GM18511 (cell line): ENCODE data around the gene ITGA2B.
"Not testable (repeated sequence)": the region's sequence is repeated elsewhere in the genome, so short reads cannot be mapped to it uniquely, and the experiment has no call there.

Source experiments
- ATAC-seq: cut with Tn5 transposase; IDR thresholded peaks from one replicate; pipeline ENCODE4 v1.9.1; 2021; ENCODE audit warnings: mild to moderate bottlenecking, moderate library complexity; ENCODE audit not compliant: unreplicated experiment

The ITGA2B gene

DNA sequence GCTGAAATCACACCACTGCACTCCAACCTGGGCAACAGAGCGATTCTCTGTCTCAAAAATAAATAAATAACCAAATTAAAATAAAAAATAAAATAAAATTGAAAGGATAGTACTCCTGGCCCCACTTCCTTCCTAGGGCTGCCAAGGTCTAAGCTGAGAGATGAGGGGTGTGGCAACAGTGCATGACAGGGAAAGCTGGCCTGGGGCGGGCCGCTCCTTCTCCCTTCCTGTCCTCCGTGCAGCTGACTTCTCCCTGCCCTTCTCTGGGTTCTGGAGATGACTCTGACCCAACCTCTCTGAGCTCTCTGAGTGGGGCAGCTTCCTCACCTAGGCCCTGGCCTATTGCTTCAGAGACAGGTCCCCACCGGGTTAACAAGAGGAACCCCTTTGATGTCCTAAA is 56.1 kb downstream of the ITGA2B start:
- no peak for ATAC-seq

DNA sequence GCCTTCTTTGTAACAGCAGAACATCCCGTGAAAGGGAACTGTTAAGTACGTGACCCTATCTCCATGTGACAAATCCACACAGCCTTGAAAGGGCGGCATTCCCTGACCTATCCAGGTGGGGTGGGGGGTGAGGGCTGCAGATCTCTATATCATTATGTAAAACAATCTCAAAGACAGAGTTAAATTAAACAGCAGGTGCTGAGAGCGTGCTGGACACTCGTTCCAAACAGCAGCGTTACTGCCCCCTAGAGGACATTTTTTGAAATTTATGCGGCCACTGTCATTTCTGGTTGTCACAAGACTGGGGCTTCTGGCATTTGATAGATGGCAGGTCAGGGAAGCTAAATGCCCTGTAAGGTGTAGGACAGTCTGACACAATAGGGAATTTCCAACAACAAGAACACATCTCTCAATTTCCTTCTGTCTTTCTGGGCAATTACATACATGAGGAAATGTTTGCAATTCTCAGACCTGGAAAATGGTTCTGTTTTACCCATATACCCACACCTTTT is 58.1 kb downstream of the ITGA2B start:
- no peak for ATAC-seq

DNA sequence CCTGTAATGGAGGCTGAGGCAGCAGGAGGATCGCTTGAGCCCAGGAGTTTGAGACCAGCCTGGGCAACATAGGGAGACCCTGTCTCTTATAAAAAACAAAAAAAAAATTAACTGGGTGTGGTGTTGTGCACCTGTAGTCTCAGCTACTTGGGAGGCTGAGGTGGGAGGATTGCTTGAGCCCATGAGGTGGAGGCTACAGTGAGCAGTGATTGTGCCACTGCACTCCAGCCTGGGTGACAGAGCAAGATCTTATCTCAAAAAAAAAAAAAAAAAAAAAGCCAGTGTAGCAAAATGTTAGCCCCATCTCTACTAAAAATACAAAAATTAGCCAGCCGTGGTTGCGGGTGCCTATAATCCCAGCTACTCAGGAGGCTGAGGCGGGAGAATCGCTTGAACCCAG is 59.2 kb downstream of the ITGA2B start:
- not testable (repeated sequence) for ATAC-seq

DNA sequence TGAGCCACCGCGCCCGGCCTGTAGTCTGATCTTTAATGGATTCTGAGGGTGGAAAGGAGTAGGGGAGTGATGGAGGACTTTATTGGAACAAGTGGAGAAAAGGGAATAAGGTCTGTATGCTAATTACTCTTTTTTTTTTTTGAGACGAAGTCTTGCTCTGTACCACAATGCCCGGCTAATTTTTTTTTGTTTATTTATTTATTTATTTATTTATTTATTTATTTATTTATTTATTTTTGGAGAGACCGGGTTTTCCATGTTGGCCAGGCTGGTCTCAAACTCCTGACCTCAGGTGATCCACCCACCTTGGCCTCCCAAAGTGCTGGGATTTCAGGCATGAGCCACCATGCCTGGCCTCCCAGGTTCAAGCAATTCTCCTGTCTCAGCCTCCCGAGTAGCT is 59.9 kb downstream of the ITGA2B start:
- ATAC-seq, result not testable (repeated sequence)

DNA sequence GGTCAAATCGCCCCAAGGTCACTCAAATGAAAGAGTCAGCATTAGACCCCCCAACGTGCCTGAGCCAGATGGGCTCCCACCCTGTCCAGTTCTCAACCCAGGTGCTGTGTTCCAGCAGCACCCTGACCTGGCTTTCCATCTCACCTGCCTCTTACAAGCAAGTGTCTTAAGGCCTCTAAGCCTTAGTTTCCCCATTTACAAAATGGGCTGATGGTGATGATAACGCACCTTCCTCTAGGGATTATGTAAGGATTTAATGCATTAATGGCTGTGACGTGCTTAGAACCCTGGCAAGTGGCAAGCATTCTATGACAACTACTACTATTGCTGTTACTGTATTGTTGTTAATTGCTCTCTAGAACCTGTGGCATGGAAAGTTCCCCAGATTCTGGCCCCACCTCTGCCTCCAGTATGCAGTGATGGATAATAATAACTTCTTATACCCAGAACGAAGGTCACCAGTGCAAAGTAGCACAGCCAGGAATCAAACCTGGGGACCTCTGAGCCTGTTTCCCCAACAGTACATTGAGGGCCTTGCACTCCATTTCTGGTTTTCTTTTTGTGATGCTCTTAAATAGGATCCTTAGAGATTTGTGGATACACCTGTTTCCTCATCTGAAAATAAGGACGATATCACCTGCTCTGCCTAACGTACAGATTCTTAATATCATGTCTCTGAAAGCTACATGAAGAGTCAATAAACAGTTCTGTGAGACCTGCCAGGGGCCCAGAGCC is 61.6 kb downstream of the ITGA2B start:
- no peak for ATAC-seq

DNA sequence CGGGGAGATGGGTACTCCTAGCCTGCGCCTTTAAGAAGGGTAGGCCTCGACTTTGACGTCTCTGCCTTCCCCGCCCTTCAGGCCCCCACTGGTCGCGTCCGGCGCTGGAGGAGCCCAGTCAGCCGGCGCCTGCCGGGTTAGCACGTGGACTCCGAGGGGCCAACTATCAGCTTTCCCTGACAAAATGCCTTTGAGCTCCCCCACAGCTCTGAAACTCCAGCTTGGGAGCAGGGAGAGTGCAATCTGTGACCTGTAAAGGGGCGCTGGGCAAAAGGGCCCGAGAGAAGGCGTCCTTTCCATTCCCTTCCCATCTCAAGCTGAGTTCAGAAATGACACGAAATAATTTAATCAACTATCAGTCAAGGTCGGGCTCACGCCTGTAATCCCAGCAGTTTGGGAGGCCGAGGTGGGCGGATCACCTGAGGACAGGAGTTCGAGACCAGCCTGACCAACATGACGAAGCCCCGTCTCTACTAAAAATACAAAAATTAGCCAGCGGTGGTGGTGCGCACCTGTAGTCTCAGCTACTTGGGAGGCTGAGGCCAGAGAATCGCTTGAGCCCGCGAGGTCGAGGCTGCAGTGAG is 62.5 kb downstream of the ITGA2B start:
- ATAC-seq, result peak; percentile 42

DNA sequence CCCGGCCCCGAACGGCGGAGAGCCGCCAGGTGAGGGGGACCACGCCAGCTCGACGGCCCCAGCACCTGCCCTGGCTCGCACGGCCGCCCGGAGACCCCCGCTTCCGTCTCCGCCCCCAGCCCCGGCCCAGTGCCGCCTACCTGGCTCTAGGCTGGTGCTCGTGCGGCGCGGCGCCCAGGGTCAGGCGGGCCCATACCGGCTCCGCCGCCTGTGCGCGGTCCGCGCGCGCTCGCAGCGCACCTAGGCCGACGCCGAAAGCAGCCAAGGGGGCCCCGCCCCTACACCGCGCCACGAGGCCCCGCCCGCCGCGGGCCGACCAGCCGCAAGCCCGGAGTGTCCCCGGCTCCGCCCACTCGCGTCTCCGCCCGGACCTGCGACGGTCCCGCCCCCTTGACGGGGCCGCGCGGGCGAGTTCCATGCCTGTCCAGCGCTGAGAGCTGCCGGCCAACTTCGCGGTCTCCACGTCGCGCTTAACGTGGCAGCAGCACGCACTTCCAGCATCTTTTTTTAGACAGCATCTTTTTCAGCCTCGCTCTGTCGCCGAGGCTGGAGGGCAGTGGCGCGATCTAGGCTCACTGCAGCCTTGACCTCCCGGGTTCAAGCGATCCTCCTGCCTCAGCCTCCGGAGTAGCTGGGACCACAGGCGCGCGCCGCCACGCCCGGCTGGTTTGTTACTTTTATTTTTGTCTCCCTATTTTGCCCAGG is 64.7 kb downstream of the ITGA2B start, which contains the start of gene SLC25A39:
TSS of gene SLC25A39 (minus strand) at position 253 of the 705 bp plus-strand sequence. CDS start 1,261 bp downstream, outside the sequence.
- ATAC-seq, result peak; percentile 68

DNA sequence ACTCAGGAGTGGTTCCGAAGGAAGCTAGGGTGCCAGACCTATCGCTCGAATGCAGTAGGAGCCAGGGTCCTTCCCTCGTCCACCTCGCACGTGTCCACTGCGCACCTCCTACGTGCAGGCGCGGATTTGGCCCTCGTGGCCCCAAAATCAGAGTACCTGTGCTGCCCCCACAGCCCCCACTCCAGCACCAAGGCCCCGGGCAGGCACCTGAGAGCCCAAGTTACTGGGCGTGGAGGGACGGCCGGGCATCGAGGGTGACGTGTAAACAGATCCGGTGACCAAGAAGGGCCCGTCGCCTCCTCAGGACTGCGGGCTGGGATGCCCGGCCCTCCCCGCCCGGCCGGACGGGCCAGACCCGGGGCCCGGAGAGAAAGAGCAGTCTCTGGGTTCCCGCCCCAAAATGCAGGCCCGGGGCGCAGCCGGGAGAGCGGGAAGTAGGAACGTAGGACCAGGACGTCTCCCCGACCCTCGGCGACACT is 65.3 kb downstream of the ITGA2B start:
- ATAC-seq, result no peak

DNA sequence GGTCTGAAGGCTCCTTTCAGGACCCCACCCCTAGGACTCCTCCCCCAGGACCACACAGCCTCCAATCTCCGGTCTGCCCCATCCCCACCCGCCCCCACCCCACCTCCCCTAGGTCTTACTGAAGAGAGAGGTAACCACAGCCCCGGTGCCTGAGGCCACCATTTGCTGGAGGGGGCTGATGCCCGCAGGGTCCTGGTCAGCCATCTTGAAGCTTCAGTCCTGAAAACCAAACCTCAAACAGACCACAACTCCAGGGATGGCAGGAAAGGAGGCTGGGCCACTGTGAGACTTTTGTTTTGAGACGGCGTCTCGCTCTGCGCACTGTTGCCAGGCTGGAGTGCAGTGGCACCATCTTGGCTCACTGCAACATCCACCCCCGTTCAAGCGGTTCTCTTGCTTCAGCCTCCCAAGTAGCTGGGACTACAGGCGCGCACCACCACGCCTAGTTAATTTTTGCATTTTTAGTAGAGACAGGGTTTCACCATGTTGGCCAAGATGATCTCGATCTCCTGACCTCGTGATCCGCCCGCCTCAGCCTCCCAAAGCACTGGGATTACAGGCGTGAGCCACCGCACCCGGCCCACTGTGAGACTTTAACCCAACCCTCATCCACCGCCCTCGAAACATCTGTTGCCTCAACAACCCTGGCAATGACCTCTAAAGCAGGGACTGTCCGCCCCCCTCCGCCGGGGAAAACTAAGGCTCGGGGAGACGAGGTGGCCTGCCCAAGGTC is 65.9 kb downstream of the ITGA2B start:
- ATAC-seq, result no peak

DNA sequence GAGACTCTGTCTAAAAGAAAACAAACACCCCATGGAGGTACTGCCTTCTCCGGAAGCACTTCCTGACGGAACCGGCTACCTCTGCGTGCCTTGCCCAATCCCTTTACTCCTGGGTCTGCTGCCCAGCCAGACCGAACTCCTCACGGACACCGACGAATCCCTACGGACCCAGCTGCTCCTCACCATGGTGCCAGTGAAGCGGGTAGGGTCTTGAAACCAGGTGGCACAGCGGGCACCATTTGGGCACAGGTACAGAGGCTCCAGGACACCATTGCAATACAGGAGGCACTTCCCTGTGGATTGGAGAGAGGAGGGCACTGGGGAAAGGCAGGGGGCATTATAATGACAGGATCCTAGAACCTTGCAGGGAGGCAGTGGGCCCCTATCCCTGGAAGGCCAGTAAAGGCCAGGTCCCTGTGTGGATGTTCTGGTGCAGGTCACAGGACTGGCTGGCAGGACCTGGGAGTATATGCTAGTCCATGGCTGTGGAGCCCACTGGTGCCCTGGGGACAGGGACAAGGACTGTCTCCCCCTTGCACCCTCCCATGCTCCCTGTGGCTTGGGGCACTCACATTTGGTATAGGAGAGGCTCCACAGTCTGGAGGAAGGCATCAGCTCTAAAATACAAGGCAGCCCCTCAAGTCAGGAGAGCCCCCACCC is 67.1 kb downstream of the ITGA2B start:
- no peak for ATAC-seq
